Kidney (tissue), 14 donors: Measurements from ENCODE around the gene SLC23A2. TPM values are rescaled to one million over a fixed set of nuclear protein-coding genes. Genes with fewer than 3 reads are reported as not detected.

Experiments used
- DNase-seq, 5 donors: peaks; one replicate each; pipeline ENCODE4 v3.0.0-alpha.2; 2013 to 2020
- FAIRE-seq: peaks from 2 replicates; lab custom pipeline; 2012; peaks lifted over from hg19 to GRCh38; lab: Jason Lieb, UNC
- H3K27ac ChIP-seq, 2 donors: one replicate each; pipeline ENCODE4 v1.7.0; 2013; ENCODE audit warnings: low read depth in 2 of 2, low read length in 2 of 2, inconsistent platforms in 1 of 2
- H3K27me3 ChIP-seq: one replicate; pipeline ENCODE4 v1.7.1; 2013; ENCODE audit warnings: low read length, inconsistent platforms; ENCODE audit not compliant: control insufficient read depth, insufficient read depth
- H3K36me3 ChIP-seq, 3 donors: one replicate each; pipeline versions ENCODE4 v1.7.0 to v1.7.1; 2013; ENCODE audit warnings: low read length in 3 of 3, control low read depth in 1 of 3, inconsistent platforms in 1 of 3; ENCODE audit not compliant: insufficient read depth in 3 of 3, control insufficient read depth in 2 of 3
- H3K4me1 ChIP-seq, 3 donors: one replicate each; pipeline versions ENCODE4 v1.7.0 to v1.7.1; 2013; ENCODE audit warnings: low read length in 3 of 3, inconsistent platforms in 1 of 3, low read depth in 1 of 3; ENCODE audit not compliant: control insufficient read depth in 2 of 3, insufficient read depth in 2 of 3
- H3K4me3 ChIP-seq, 3 donors: one replicate each; pipeline versions ENCODE4 v1.7.0 to v1.8.1; 2013; ENCODE audit warnings: low read length in 3 of 3, control low read depth in 1 of 3, inconsistent platforms in 1 of 3
- H3K9ac ChIP-seq, 3 donors: one replicate each; pipeline versions ENCODE4 v1.7.0 to v1.7.1; 2013; ENCODE audit warnings: low read length in 3 of 3, control low read depth in 1 of 3, inconsistent platforms in 1 of 3
- H3K9me3 ChIP-seq, 3 donors: one replicate each; pipeline versions ENCODE4 v1.7.0 to v1.7.1; 2013; ENCODE audit warnings: low read length in 3 of 3, control low read depth in 1 of 3, inconsistent platforms in 1 of 3; ENCODE audit not compliant: control insufficient read depth in 2 of 3, insufficient read depth in 1 of 3
- CTCF ChIP-seq: IDR thresholded peaks from 3 replicates; pipeline ENCODE4 v1.5.1; 2012; ENCODE audit warnings: mild to moderate bottlenecking, moderate library complexity, borderline replicate concordance; ENCODE audit not compliant: insufficient read depth; ENCODE audit errors: extremely low read depth
- intact Hi-C: fragments of 100-400 bp; cut with DNase I; formaldehyde crosslinking; loops from one replicate; pipeline ENCODE4 v1.11.1; 2022
- polyA plus RNA-seq: library from polyadenylated mRNA; stranded (reverse); fragments of 350-450 nt; fragmentation: Illumina TruSeq; extraction: RNeasy Lipid Tissue Mini Kit (QIAGEN cat#74804); gene quantifications from one replicate; pipeline ENCODE4 v1.2.3, GENCODE V29; 2014; ENCODE audit warnings: low read depth, low replicate concordance; ENCODE audit not compliant: insufficient read depth
- total RNA-seq: library from RNA; stranded (reverse); fragmentation: NEBNext Ultra II Directional; extraction: Animal tissue kit (Norgen Biotek cat#: 25700); gene quantifications from one replicate; pipeline ENCODE4 v1.2.1, GENCODE V29; 2021
- donor health status: control.
- donor health status: control.
- donor health status: control.
- donor health status: control.
- donor health status: control.
- donor health status: DM: yes; HTN: yes; CAD: no.
- donor health status: Normal renal cell carcinoma (clear cell type).

SLC23A2 gene
- total and polyA plus RNA-seq, 2 donors from 2014 or later, result 4.8 to 20.5 TPM

GRCh38 chr20:4985658-4986057, 15.7 kb downstream of the SLC23A2 start:
- H3K36me3 ChIP-seq, result no peaks in the 10 kb centered on the region
- no peak for FAIRE-seq
- intact Hi-C loops, result no loop called here

GRCh38 chr20:4982281-4982680, 19.0 kb downstream of the SLC23A2 start:
- FAIRE-seq (no peak), DNase-seq (no peak)
- Histone ChIP-seq H3K9ac (no peak overlapping the region), H3K27ac (no peak overlapping the region), H3K4me3 (no peak overlapping the region), H3K27me3 (no peaks in the 10 kb centered on the region), H3K9me3 (no peaks in the 10 kb centered on the region), H3K4me1 (peaks cover 0 to 9% (median 4%) of the 10 kb centered on the region in 3 donors), H3K36me3 (no peaks in the 10 kb centered on the region)
- TF ChIP-seq CTCF, result no peak
- intact Hi-C loops, result no loop called here

More at GRCh38 chr20:4985658-4986057, 15.7 kb downstream of the SLC23A2 start:
- no peaks in the 10 kb centered on the region for H3K9me3 ChIP-seq
- H3K4me3 ChIP-seq, result no peak overlapping the region
- no peaks in the 10 kb centered on the region for H3K4me1 ChIP-seq
- no peak overlapping the region for H3K9ac ChIP-seq
- no peak for DNase-seq
- H3K27me3 ChIP-seq, result no peaks in the 10 kb centered on the region
- no peak overlapping the region for H3K27ac ChIP-seq
- no peak for TF ChIP-seq CTCF

GRCh38 chr20:4979841-4980410, 21.4 kb downstream of the SLC23A2 start:
- no peak for FAIRE-seq
- TF ChIP-seq CTCF, result no peak

More at GRCh38 chr20:4979841-4980410, 21.4 kb downstream of the SLC23A2 start:
- no peaks in the 10 kb centered on the region for H3K36me3 ChIP-seq
- no peak overlapping the region for H3K9ac ChIP-seq
- H3K4me3 ChIP-seq, result no peak overlapping the region
- no peak overlapping the region for H3K27ac ChIP-seq
- peaks cover 0 to 9% (median 4%) of the 10 kb centered on the region in 3 donors for H3K4me1 ChIP-seq
- H3K9me3 ChIP-seq, result no peaks in the 10 kb centered on the region
- no peaks in the 10 kb centered on the region for H3K27me3 ChIP-seq
- intact Hi-C loops, result no loop called here
- DNase-seq, result no peak
